Activated naive CD4-positive, alpha-beta T cell treated with anti-CD3 and anti-CD28 coated beads, Interleukin-2, amount 50 U/mL, for 72 hours (primary cell): ENCODE measurements around the gene RAB11A. TPM values are rescaled to one million over a fixed set of nuclear protein-coding genes. Genes with fewer than 3 reads are reported as not detected.
A peak's percentile ranks its signal among the peaks of the same experiment; 100 is the strongest.
"Not testable (repeated sequence)": the region's sequence is repeated elsewhere in the genome, so short reads cannot be mapped to it uniquely, and the experiment has no call there.

Experiments used
- ATAC-seq, 2 donors: fragments of 150-1000 bp; cut with Tn5 transposase; 2 replicates each; pipeline ENCODE4 v1.10.0; 2021; ENCODE audit warnings: mild to moderate bottlenecking in 2 of 2, moderate library complexity in 2 of 2
- DNase-seq, 2 donors: peaks; one replicate each; pipeline ENCODE4 v3.0.0; 2021 to 2022; ENCODE audit warnings: low spot score in 2 of 2
- H3K27ac Mint-ChIP-seq, 2 donors: one replicate each; pipeline ENCODE4 v1.8.0; 2022; ENCODE audit warnings: mild to moderate bottlenecking in 2 of 2, mixed read lengths in 2 of 2
- H3K36me3 Mint-ChIP-seq, 2 donors: one replicate each; pipeline ENCODE4 v1.8.0; 2022; ENCODE audit warnings: mixed read lengths in 2 of 2
- H3K9me3 Mint-ChIP-seq, 2 donors: one replicate each; pipeline ENCODE4 v1.8.0; 2022; ENCODE audit warnings: mixed read lengths in 2 of 2
- total RNA-seq, 2 donors: library from RNA; stranded (reverse); gene quantifications; one replicate each; pipeline ENCODE4 v1.2.3, GENCODE V29; 2022

Gene RAB11A
- total RNA-seq, 2 donors from 2014 or later, result 133 to 188 TPM

GRCh38 chr15:65837301-65838294 lies 31.7 kb upstream of the RAB11A start:
- Mint-ChIP-seq H3K36me3 (no peaks in the 10 kb centered on the region), H3K27ac (peak overlapping the region in 1 of 2 donors; percentile 46), H3K9me3 (no peaks in the 10 kb centered on the region)
- DNase-seq (no peak), ATAC-seq (no peak)

DNA sequence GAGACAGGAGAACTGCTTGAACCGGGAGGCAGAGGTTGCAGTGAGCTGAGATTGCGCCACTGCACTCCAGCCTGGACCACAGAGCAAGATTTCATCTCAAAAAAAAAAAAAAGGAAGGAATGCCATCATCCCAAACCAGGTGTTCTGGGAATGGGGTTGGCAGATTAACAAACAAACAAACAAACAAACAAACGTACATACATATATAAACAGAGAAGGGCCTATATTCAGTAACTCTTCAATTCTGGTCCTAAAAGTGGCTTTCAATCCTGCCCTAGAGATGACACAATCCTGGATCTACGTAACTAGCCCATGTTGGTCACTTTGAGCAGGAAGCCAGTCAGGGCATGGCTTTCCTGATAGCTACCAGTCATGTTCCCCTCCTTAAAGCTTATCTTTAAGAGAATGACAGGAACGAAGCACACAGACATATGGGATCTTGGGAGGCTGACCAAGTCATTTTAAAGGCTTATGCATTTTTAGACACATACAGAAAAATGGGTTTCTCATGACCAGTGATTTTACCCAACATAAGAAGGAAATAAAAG lies 29.9 kb upstream of the RAB11A start:
- no peaks in the 10 kb centered on the region for H3K9me3 Mint-ChIP-seq
- H3K27ac Mint-ChIP-seq, result no peak overlapping the region
- DNase-seq, result no peak
- ATAC-seq, result no peak
- no peaks in the 10 kb centered on the region for H3K36me3 Mint-ChIP-seq

GRCh38 chr15:65839985-65840384 lies 29.3 kb upstream of the RAB11A start:
- no peak overlapping the region for H3K27ac Mint-ChIP-seq
- no peak for ATAC-seq
- no peak for DNase-seq
- no peaks in the 10 kb centered on the region for H3K9me3 Mint-ChIP-seq
- H3K36me3 Mint-ChIP-seq, result no peaks in the 10 kb centered on the region

- no peak for ATAC-seq
- no peak for DNase-seq
- no peaks in the 10 kb centered on the region for H3K9me3 Mint-ChIP-seq
These were observed 28.0 kb upstream of the RAB11A start for GRCh38 chr15:65841121-65841930.

GRCh38 chr15:65845826-65846519 lies 23.3 kb upstream of the RAB11A start:
- no peak overlapping the region for H3K27ac Mint-ChIP-seq
- DNase-seq, result no peak
- no peaks in the 10 kb centered on the region for H3K36me3 Mint-ChIP-seq
- H3K9me3 Mint-ChIP-seq, result no peaks in the 10 kb centered on the region
- ATAC-seq, result no peak

More at GRCh38 chr15:65841121-65841930, 28.0 kb upstream of the RAB11A start:
- Mint-ChIP-seq H3K27ac (no peak overlapping the region), H3K36me3 (no peaks in the 10 kb centered on the region)

DNA sequence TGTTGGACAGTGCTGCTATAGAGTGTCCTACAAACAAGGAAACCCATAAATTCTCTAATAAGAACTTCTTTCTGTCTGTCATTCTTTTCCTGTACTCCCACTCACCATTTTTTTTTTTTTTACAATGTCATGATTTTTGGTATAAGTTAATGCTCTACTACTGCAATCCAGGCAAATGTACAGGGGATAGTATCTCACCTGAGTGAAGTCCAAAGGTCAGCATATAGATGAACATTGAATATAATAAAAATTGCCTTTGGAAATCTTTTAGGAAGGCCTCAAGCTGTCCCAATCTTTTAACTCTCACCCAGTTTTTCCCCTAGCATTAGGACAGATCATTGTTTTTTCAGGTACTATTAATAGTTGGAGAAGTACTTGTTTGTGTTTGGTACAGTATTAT lies 21.3 kb upstream of the RAB11A start:
- H3K36me3 Mint-ChIP-seq, result no peaks in the 10 kb centered on the region
- DNase-seq (no peak), ATAC-seq (no peak)
- H3K9me3 Mint-ChIP-seq, result no peaks in the 10 kb centered on the region
- H3K27ac Mint-ChIP-seq, result no peak overlapping the region

GRCh38 chr15:65851981-65852380 lies 17.3 kb upstream of the RAB11A start:
- H3K27ac Mint-ChIP-seq, result peak overlapping the region in 1 of 2 donors; percentile 29
- DNase-seq (no peak), ATAC-seq (no peak)

GRCh38 chr15:65856821-65857455 lies 12.4 kb upstream of the RAB11A start:
- H3K36me3 Mint-ChIP-seq, result no peaks in the 10 kb centered on the region
- H3K27ac Mint-ChIP-seq, result peak overlapping the region in 1 of 2 donors; percentile 46
- DNase-seq (peak in 1 of 2 donors; percentile 86), ATAC-seq (peak; percentile 81 to 82)
- H3K9me3 Mint-ChIP-seq, result no peaks in the 10 kb centered on the region

More at GRCh38 chr15:65851981-65852380, 17.3 kb upstream of the RAB11A start:
- no peaks in the 10 kb centered on the region for H3K9me3 Mint-ChIP-seq
- no peaks in the 10 kb centered on the region for H3K36me3 Mint-ChIP-seq

DNA sequence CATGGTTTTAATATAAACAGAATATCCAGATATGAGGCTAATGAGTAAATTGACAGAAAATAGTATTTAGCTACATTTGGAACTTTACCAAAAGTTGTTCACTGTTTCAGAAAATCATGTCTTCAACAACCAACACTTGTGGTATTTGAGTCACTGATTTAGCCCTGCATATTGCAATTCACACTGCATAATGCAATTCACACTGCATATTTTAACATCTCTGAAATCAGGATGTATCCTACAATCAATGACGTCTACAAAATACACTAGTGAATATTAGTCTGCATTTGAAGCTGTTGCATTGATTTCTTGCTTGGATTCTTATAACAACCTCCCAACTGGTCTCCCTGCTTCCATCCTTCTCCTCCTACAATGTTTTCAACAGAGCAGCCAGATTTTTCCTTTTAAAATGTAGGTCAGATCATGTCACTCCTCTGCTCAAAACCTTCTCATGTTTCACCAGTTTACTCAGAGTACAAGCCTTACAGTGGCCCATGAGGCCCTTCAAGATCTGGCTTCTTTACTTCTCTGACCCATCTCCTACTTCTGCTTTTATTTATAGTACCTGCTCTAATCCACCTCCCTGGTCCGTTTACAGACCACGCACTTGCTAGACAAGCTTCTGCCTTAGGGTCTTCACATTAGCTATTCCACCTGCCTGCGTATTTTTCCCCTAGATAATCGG lies 11.4 kb upstream of the RAB11A start:
- H3K27ac Mint-ChIP-seq, result no peak overlapping the region
- H3K9me3 Mint-ChIP-seq, result no peaks in the 10 kb centered on the region
- DNase-seq (no peak), ATAC-seq (peak in 1 of 2 donors; percentile 40)
- no peaks in the 10 kb centered on the region for H3K36me3 Mint-ChIP-seq

- DNase-seq, result peak; percentile 59 to 66
- Mint-ChIP-seq H3K36me3 (no peaks in the 10 kb centered on the region), H3K9me3 (no peaks in the 10 kb centered on the region), H3K27ac (peak overlapping the region in 1 of 2 donors; percentile 33)
- ATAC-seq, result peak; percentile 99
These were observed 6.6 kb upstream of the RAB11A start for GRCh38 chr15:65862682-65863081.

GRCh38 chr15:65863106-65863505 lies 6.2 kb upstream of the RAB11A start:
- H3K36me3 Mint-ChIP-seq, result no peaks in the 10 kb centered on the region
- DNase-seq (no peak), ATAC-seq (no peak)
- no peak overlapping the region for H3K27ac Mint-ChIP-seq
- H3K9me3 Mint-ChIP-seq, result no peaks in the 10 kb centered on the region

- Mint-ChIP-seq H3K36me3 (peaks cover 12 to 13% of the 10 kb centered on the region in 2 donors), H3K9me3 (no peaks in the 10 kb centered on the region)
These were observed 2.0 kb upstream of the RAB11A start for GRCh38 chr15:65867244-65867643.

DNA sequence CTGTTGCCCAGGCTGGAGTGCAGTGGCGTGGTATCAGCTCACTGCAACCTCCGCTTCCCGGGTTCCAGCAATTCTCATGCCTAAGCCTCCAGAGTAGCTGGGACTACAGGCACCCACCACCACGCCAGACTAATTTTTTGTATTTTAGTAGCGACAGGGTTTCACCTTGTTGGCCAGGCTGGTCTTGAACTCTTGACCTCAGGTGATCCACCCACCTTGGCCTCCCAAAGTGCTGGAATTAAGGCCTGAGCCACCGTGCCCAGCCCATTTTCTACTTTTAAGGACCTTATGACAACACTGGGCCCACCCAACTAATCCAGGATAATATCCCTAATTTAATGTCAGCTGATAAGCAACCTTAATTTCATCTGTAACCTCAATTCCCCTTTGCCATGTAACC lies 1.4 kb upstream of the RAB11A start:
- ATAC-seq, H3K9me3 Mint-ChIP-seq, DNase-seq: not testable (repeated sequence)
- Mint-ChIP-seq H3K36me3 (peaks cover 12 to 13% of the 10 kb centered on the region in 2 donors), H3K27ac (peak overlapping the region; percentile 98 to 100)

More at GRCh38 chr15:65867244-65867643, 2.0 kb upstream of the RAB11A start:
- no peak for ATAC-seq
- no peak for DNase-seq
- H3K27ac Mint-ChIP-seq, result no peak overlapping the region

DNA sequence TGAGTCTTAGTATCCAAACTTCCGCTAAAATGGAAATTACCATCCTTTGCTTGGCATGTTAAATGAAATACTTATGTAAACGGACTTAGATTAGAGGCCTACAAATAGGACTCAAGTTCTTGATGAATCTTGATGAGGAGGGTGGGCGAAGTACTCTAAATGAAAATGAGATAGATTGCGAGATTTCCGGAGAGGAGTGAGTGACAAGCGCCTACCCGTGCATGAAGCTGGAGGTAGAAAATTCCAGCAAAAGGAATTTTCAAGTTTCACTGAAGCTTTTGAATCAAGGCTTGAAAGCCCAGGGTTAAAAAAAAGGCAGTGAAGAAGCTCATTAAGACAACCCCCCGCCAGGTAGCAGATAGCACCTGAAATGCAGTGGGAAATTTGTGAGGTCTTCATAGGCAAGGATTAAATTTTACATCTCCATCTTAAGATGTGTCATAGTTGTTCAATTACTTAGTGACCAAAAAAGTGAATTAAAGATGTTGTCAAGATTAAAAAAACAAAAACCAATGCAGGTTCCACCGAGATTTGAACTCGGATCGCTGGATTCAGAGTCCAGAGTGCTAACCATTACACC lies 655 bp upstream of the RAB11A start:
- peak overlapping the region; percentile 98 to 100 for H3K27ac Mint-ChIP-seq
- no peaks in the 10 kb centered on the region for H3K9me3 Mint-ChIP-seq
- DNase-seq, result no peak
- no peak for ATAC-seq
- peaks cover 12 to 13% of the 10 kb centered on the region in 2 donors for H3K36me3 Mint-ChIP-seq
